ENCODE results near the gene RIT2.
"Not testable (repeated sequence)": the region's sequence is repeated elsewhere in the genome, so short reads cannot be mapped to it uniquely, and the experiment has no call there.

The RIT2 gene

GRCh38 chr18:42854558-42854957 is 260.9 kb downstream of the RIT2 start:
- in situ Hi-C loops (cut with HindIII; ENCODE audit: low sequenced_read_pairs): no loop called here

GRCh38 chr18:42850174-42851083 is 265.1 kb downstream of the RIT2 start:
- in situ Hi-C loops (cut with HindIII; ENCODE audit: low sequenced_read_pairs): no loop called here

- in situ Hi-C loops (cut with HindIII; ENCODE audit: low sequenced_read_pairs): no loop called here
Measured at GRCh38 chr18:42839408-42839807, 276.1 kb downstream of the RIT2 start.

GRCh38 chr18:42838546-42839145 is 276.8 kb downstream of the RIT2 start:
- in situ Hi-C loops (cut with HindIII; ENCODE audit: low sequenced_read_pairs): no loop called here

DNA sequence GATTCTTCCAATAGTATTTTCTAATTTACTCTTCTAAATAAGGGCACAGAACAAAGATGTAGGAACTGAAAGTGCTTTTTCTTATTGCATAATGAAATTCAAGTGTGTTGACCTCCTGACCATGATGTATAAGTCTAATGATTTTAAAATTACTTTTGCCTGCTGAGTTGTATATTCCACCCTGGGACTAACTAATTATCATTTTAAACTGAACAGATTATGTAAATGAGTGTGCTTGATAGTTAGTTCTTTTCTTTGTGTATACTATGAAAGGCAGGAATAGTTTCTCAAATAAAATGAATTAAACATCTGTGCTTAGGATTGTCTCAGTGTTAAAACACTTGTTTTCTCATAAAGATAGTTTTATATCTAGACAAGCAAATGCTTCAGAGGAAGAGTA is 284.5 kb downstream of the RIT2 start:
- in situ Hi-C loops (cut with HindIII; ENCODE audit: low sequenced_read_pairs): no loop called here

DNA sequence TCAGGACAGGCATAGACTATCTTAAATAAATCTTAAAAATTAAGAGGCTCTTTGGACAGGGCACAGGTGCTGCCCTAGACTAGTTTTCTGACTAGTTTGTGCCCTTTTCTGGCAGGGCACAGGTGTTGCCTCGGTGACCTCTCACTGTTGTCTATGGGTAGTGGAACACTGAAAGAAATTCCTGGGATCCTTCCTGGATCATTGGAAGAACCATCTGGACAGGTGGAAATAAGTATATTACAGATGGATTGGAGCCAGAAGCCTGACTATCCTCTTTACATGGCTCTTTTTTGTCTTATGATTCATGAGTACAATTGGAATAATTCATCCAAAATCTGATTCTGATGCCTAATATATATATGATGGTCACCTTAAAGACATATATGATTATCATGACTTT is 286.6 kb downstream of the RIT2 start:
- in situ Hi-C loops (cut with HindIII; ENCODE audit: low sequenced_read_pairs): no loop called here

- in situ Hi-C loops (cut with HindIII; ENCODE audit: low sequenced_read_pairs): no loop called here
Measured at GRCh38 chr18:42824178-42824577, 291.3 kb downstream of the RIT2 start.

DNA sequence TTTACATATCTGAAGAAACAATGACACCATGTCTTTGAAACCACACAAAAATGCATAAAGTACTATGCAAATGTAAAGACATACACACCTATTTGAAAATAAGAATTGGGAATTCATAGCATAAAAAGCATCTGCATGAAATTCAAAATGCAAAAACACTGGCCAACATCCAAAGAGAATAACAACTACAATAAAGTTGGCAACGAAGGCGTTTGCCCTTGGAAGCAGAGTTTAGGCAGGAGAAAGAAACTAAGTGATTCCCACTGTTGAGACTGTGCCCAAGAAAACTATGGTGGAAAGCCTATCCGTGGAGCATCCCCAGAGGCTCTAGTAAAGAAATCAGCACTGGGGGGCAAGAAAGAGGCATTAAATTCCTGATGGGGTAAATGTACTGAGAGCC is 292.8 kb downstream of the RIT2 start:
- in situ Hi-C loops (cut with HindIII; ENCODE audit: low sequenced_read_pairs): no loop called here

- in situ Hi-C loops (cut with HindIII; ENCODE audit: low sequenced_read_pairs): no loop called here
Measured at GRCh38 chr18:42821492-42821891, 294.0 kb downstream of the RIT2 start.

DNA sequence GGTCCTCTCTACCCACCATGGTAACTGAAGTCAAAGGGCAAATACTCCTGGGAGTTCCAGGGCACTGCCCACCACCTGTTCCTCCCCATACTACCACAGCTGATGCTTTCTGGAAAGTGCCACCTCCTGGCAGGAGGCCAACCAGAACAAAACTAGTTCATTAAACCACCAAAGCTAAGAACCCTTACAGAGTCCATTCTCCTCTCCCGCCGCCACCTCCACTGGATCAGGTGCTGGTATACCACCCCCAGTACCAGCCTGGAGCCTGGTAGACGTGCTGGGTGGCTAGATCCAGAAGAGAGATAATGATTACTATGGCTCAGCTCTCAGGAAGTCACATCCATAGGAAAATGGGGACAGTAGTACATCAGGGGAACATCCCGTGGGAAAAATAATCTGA is 300.9 kb downstream of the RIT2 start:
- in situ Hi-C loops (cut with HindIII; ENCODE audit: low sequenced_read_pairs): no loop called here

GRCh38 chr18:42814184-42814583 is 301.3 kb downstream of the RIT2 start:
- in situ Hi-C loops (cut with HindIII; ENCODE audit: low sequenced_read_pairs): no loop called here

DNA sequence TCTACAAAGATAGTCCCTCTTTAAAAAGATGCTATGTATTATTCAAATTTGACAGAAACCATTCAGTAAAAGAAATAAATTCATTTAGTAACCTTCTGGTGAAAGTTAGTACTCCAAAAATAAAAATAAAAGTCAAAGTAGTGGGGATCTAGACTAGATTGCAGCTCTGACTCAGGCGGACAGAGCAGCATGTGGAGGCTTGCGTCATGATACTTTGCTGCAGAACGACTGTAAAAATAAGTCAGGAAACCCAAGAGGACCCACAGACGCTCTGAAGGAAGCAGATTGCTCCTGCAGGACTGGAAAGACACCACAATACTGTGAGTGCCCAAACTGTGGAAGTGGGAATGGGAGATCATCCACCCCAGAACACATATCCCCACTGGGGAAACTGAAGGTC is 301.9 kb downstream of the RIT2 start:
- in situ Hi-C loops (cut with HindIII; ENCODE audit: low sequenced_read_pairs): no loop called here

GRCh38 chr18:42807887-42808286 is 307.6 kb downstream of the RIT2 start:
- in situ Hi-C loops (cut with HindIII; ENCODE audit: low sequenced_read_pairs): no loop called here

DNA sequence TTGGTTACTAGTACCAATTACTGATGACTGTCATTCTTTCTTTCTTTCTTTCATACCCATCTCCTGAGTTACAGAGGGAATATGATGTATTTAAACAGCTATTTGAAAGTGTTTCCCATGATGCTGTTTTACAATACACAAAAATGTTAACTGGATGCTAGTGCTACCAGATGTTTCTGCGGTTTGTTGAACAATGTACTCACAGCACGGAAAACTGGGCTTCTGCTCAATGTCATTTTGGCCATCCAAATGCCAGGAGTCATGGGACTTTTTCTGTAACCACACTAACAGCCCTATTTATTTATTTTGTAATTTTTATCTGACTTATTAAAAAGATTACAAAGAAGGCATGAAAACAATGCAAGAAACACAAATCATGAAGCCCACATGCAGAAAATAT is 313.8 kb downstream of the RIT2 start:
- in situ Hi-C loops (cut with HindIII; ENCODE audit: low sequenced_read_pairs): no loop called here

DNA sequence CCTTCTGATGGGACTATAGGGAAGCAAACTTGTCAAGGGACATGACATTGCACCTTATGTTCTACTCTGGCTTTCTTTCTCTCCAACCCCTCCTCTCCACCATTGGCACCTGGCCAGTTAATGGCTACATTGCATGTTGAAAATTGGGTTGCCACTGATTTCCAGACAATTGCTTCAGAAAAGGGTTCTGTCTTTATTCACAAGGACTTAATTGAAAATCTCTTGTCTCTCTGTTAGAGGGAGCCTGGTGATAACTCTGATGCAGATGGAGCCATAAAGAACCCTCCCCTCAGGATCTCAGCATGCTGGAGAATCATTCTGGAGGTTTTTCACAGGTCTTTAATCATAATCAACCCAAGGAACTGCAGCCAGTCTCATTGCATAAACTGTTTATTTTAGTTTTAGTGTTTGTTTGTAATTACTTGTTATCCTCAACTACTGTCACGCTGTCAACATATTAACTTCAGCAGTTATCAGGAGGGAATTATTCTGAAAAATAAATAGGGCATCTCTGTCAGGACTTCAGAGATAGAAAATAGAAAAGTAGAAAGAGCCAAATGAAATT is 316.8 kb downstream of the RIT2 start:
- in situ Hi-C loops (cut with HindIII; ENCODE audit: low sequenced_read_pairs): no loop called here

- in situ Hi-C loops (cut with HindIII; ENCODE audit: low sequenced_read_pairs): not testable (repeated sequence)
Measured at GRCh38 chr18:42795213-42795789, 320.2 kb downstream of the RIT2 start.

DNA sequence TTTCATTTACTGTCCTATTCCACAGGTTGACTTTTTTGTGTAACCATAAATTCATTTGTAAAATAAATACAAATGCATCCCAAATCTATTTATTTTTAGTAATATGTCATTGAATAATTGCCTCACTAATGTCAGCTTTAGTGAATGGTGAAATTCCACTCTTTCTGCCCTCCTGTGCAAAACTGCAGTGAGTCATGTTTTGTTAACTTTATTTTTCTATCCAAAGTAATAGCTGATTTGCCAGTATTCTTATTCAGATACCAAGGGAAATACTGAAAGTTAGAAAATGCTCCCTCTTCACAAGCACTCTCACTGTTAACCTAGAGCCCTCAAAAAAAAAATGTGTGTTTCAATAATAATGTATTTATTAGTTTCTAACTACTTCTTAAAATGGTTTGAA is 322.8 kb downstream of the RIT2 start:
- in situ Hi-C loops (cut with HindIII; ENCODE audit: low sequenced_read_pairs): no loop called here

GRCh38 chr18:42784632-42785031 is 330.9 kb downstream of the RIT2 start:
- in situ Hi-C loops (cut with HindIII; ENCODE audit: low sequenced_read_pairs): no loop called here

DNA sequence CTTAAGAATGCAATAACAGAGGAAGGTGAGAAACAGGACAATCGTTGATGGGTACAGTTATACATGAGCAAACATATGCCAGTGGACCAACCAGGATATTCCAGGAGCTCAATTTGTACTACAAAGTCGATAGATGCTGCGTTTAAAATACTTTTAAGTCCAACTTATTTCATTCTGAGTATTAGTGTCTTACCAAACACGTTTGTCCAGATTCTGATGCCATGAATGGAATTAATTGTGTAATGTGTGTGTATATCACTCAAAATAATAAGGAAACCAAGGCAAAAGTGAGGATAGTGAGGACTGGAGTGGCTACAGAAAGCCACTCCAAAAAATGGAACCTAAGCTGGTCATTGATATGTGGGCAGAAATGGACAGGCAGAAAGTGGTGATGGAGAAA is 332.6 kb downstream of the RIT2 start:
- in situ Hi-C loops (cut with HindIII; ENCODE audit: low sequenced_read_pairs): no loop called here

- in situ Hi-C loops (cut with HindIII; ENCODE audit: low sequenced_read_pairs): no loop called here
Measured at GRCh38 chr18:42781298-42781815, 334.1 kb downstream of the RIT2 start.

- in situ Hi-C loops (cut with HindIII; ENCODE audit: low sequenced_read_pairs): no loop called here
Measured at GRCh38 chr18:42780171-42780570, 335.3 kb downstream of the RIT2 start.
